Glutamatergic neuron (in vitro differentiated cells): ENCODE measurements around the gene MSI2. TPM values are rescaled to one million over a fixed set of nuclear protein-coding genes. Genes with fewer than 3 reads are reported as not detected.

Experiments used
- DNase-seq: peaks from one replicate; pipeline ENCODE4 v3.0.0; 2022
- H3K27ac Mint-ChIP-seq: one replicate; pipeline ENCODE4 v1.8.0; 2020; ENCODE audit warnings: mild to moderate bottlenecking, mixed read lengths, inconsistent platforms; ENCODE audit not compliant: unreplicated experiment
- H3K27me3 Mint-ChIP-seq: one replicate; pipeline ENCODE4 v1.8.0; 2020; ENCODE audit warnings: mild to moderate bottlenecking, moderate library complexity, mixed read lengths, inconsistent platforms; ENCODE audit not compliant: unreplicated experiment
- H3K36me3 Mint-ChIP-seq: one replicate; pipeline ENCODE4 v1.8.0; 2020; ENCODE audit warnings: mild to moderate bottlenecking, mixed read lengths, inconsistent platforms; ENCODE audit not compliant: unreplicated experiment
- H3K4me1 Mint-ChIP-seq: one replicate; pipeline ENCODE4 v1.8.0; 2020; ENCODE audit warnings: mild to moderate bottlenecking, low read depth, mixed read lengths, inconsistent platforms; ENCODE audit not compliant: unreplicated experiment
- H3K4me3 Mint-ChIP-seq: one replicate; pipeline ENCODE4 v1.8.0; 2020; ENCODE audit warnings: mild to moderate bottlenecking, mixed read lengths, inconsistent platforms; ENCODE audit not compliant: unreplicated experiment
- H3K9me3 Mint-ChIP-seq: one replicate; pipeline ENCODE4 v1.8.0; 2020; ENCODE audit warnings: mild to moderate bottlenecking, moderate library complexity, mixed read lengths, inconsistent platforms; ENCODE audit not compliant: unreplicated experiment
- CTCF ChIP-seq: fragments of 200-600 bp; sonication (generic); IDR thresholded peaks from one replicate; pipeline ENCODE4 v1.5.0; 2021; ENCODE audit not compliant: partially characterized antibody, unreplicated experiment
- total RNA-seq: library from RNA; stranded (reverse); fragmentation: NEBNext Ultra II Directional; extraction: Animal tissue kit (Norgen Biotek cat#: 25700); gene quantifications from one replicate; pipeline ENCODE4 v1.2.1, GENCODE V29; 2021; ENCODE audit not compliant: unreplicated experiment

Gene MSI2
- total RNA-seq, 1 donor from 2014 or later = 141 TPM

GRCh38 chr17:57407287-57408070 lies 151.2 kb downstream of the MSI2 start:
- Mint-ChIP-seq H3K27ac (peak overlapping the region; percentile 69), H3K27me3 (peaks cover 3% of the 10 kb centered on the region), H3K9me3 (peaks cover 1% of the 10 kb centered on the region), H3K4me1 (peaks cover 44% of the 10 kb centered on the region), H3K4me3 (no peak overlapping the region), H3K36me3 (no peaks in the 10 kb centered on the region)
- no peak for DNase-seq
- TF ChIP-seq CTCF = no peak

DNA sequence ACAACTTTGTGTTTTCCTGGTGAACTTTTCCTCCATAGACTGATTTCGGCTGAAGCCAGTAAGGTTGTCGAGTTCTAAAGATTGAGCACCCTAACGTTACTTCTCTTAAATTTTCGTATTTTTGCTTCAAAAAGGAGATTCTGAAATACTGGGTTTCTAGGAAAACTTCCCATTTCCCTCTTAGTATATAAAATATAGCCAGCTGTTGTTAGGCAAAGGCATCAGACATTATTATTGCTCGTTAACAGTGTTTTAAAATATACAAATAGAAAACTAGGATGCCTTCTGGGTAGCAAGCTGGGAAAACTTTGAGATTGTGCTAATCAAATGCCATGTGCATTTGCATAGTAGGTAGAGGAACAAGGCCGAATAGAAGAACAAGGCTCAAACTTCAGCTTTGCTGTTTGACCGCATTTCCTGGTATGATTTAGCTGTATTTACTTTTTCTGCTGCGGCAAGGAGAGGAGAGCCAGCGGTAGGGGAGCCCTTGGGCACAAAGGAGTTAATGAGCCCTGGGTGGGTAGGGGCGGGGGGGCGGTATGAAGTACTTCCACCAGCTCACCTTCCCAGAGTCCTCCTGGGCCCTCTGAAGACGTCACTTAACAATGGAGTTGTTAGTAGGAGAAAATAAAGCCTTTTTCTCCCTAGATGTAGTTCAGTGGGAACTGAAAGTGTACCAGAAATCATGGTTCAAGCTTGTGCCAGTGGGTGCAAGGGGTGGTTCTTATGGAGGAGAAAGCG lies 151.9 kb downstream of the MSI2 start:
- peaks cover 2% of the 10 kb centered on the region for H3K27me3 Mint-ChIP-seq
- H3K36me3 Mint-ChIP-seq = no peaks in the 10 kb centered on the region
- peaks cover 1% of the 10 kb centered on the region for H3K9me3 Mint-ChIP-seq
- DNase-seq = no peak
- no peak for TF ChIP-seq CTCF
- H3K27ac Mint-ChIP-seq = no peak overlapping the region
- H3K4me3 Mint-ChIP-seq = peak overlapping the region; percentile 30
- peaks cover 43% of the 10 kb centered on the region for H3K4me1 Mint-ChIP-seq

DNA sequence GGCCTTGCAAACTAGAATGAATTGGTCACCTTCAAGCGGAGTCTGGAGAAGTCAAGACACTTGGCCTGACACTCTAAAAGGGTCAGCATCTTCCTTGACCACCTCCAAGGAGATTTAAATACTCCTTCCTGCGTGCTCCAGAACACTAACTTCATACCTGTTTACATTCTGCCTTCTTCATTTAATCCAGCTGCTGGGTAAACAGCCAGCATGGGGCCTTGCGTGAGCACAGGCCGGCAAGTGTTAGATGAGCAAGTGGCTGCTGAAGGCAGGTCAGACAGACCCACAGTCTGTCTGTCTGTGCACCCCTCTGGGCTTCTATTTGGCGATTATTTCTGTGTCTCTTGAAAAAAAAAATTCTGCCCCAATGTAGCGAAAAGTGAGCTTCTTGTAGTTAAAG lies 153.8 kb downstream of the MSI2 start:
- Mint-ChIP-seq H3K4me1 (peaks cover 45% of the 10 kb centered on the region), H3K9me3 (peaks cover 1% of the 10 kb centered on the region), H3K4me3 (no peak overlapping the region), H3K27ac (no peak overlapping the region), H3K36me3 (no peaks in the 10 kb centered on the region), H3K27me3 (no peaks in the 10 kb centered on the region)
- TF ChIP-seq CTCF = no peak
- no peak for DNase-seq

- Mint-ChIP-seq H3K9me3 (peaks cover 8% of the 10 kb centered on the region), H3K4me3 (no peak overlapping the region), H3K4me1 (peaks cover 45% of the 10 kb centered on the region), H3K36me3 (no peaks in the 10 kb centered on the region), H3K27me3 (peaks cover 11% of the 10 kb centered on the region), H3K27ac (no peak overlapping the region)
- DNase-seq = no peak
- no peak for TF ChIP-seq CTCF
Observed at GRCh38 chr17:57412520-57413096, 156.3 kb downstream of the MSI2 start.
